Endodermal cell (in vitro differentiated cells): Measurements from ENCODE around the gene MIF4GD. TPM values are rescaled to one million over a fixed set of nuclear protein-coding genes. Genes with fewer than 3 reads are reported as not detected.

Experiments used
- DNase-seq: peaks from one replicate; pipeline ENCODE4 v3.0.0-alpha.2; 2017
- H3K27ac ChIP-seq: 2 replicates; pipeline ENCODE4 v1.5.1; 2013; ENCODE audit warnings: mild to moderate bottlenecking, low read depth, low read length, moderate library complexity
- H3K27me3 ChIP-seq: 2 replicates; pipeline ENCODE4 v1.6.1; 2013; ENCODE audit warnings: mild to moderate bottlenecking, low read length, moderate library complexity; ENCODE audit not compliant: insufficient read depth, control insufficient read depth, poor library complexity, severe bottlenecking
- H3K36me3 ChIP-seq: 2 replicates; pipeline ENCODE4 v1.7.0; 2013; ENCODE audit warnings: mild to moderate bottlenecking, low read length, moderate library complexity; ENCODE audit not compliant: control insufficient read depth, insufficient read depth
- H3K4me1 ChIP-seq: one replicate; pipeline ENCODE4 v1.7.0; 2013; ENCODE audit warnings: low read length; ENCODE audit not compliant: control insufficient read depth, insufficient read depth
- H3K4me3 ChIP-seq: 2 replicates; pipeline ENCODE4 v1.5.1; 2013; ENCODE audit warnings: mild to moderate bottlenecking, low read length, moderate library complexity
- H3K9ac ChIP-seq: 2 replicates; pipeline ENCODE4 v1.6.1; 2013; ENCODE audit warnings: mild to moderate bottlenecking, low read length, moderate library complexity; ENCODE audit not compliant: poor library complexity, severe bottlenecking; ENCODE audit errors: extremely low read depth
- H3K9me3 ChIP-seq: 2 replicates; pipeline ENCODE4 v1.6.1; 2013; ENCODE audit warnings: mild to moderate bottlenecking, low read length, moderate library complexity; ENCODE audit not compliant: control insufficient read depth
- H3K27ac Mint-ChIP-seq: 2 replicates; pipeline ENCODE4 v1.8.0; 2020; ENCODE audit warnings: mixed read lengths
- H3K27me3 Mint-ChIP-seq: 2 replicates; pipeline ENCODE4 v1.8.0; 2021; ENCODE audit warnings: mild to moderate bottlenecking, mixed read lengths; ENCODE audit not compliant: insufficient read depth
- H3K36me3 Mint-ChIP-seq: 2 replicates; pipeline ENCODE4 v1.8.0; 2020; ENCODE audit warnings: low read depth, mixed read lengths
- H3K4me1 Mint-ChIP-seq: 2 replicates; pipeline ENCODE4 v1.8.0; 2020; ENCODE audit warnings: mixed read lengths
- H3K4me3 Mint-ChIP-seq: 2 replicates; pipeline ENCODE4 v1.8.0; 2020; ENCODE audit warnings: mild to moderate bottlenecking, moderate library complexity, mixed read lengths
- H3K9me3 Mint-ChIP-seq: 2 replicates; pipeline ENCODE4 v1.8.0; 2020; ENCODE audit warnings: mild to moderate bottlenecking, mixed read lengths
- CTCF ChIP-seq: fragments of 200-600 bp; sonication (generic); conservative IDR thresholded peaks from 2 replicates; pipeline ENCODE4 v1.5.0; 2021; ENCODE audit warnings: antibody characterized with exemption, mild to moderate bottlenecking
- WGBS, 2 experiments: methylation state at CpG; one replicate each; pipeline versions ENCODE4 v1.1.5 to v1.1.7; 2013; ENCODE audit warnings: missing lambda C conversion rate in 2 of 2, mixed read lengths in 1 of 2; ENCODE audit not compliant: insufficient coverage in 1 of 2, insufficient read length in 1 of 2; 5-methylcytosine and 5-hydroxymethylcytosine counted together
- total RNA-seq, 2 donors: library from RNA; stranded (reverse); fragmentation: NEBNext Ultra II Directional in 1 of 2; extraction: Animal tissue kit (Norgen Biotek cat#: 25700) in 1 of 2; gene quantifications; 2 replicates in 1 of 2; 3 replicates in 1 of 2; pipeline ENCODE4 v1.2.1, GENCODE V29; 2021

The MIF4GD gene
- total RNA-seq, 2 donors from 2014 or later: 17.9 to 28.6 TPM

DNA sequence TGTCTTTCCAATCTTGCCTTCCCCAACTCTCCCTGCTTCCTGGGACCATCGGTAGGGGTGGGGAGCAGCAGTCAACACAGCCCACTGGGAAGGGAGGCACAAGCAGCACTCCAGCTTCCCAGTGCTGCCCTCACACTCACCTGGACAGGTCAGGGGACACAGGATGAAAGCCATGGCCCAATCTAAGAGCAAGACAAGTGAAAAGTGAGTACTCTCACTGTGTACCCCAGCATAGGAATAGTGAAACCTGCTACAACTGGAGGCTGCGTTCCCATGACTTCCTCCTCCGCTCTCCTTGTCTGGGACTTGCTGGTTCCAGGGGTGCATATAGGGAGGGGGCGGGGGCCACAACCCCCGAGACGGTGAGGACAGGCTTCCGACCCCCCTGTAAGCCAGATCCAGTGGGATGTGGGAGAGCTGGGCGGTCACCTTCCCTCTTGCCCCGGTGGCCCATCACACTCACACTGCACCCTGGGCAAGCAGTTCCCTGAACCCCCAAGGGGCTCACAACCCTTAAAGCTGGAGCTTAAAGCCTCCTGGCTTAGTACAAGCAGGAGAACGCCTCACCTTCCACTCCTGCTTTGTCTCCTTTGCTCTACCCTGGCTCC, 47.7 kb upstream of the MIF4GD start:
- no peak overlapping the region for H3K9ac ChIP-seq
- no peak overlapping the region for H3K4me3 ChIP-seq
- DNase-seq: no peak
- peaks cover 51% of the 10 kb centered on the region for H3K36me3 ChIP-seq
- 92 to 100% methylated on average over 7 to 10 of the region's 10 CpGs for WGBS, 2 experiments
- H3K27me3 ChIP-seq: no peaks in the 10 kb centered on the region
- no peak overlapping the region for H3K27ac ChIP-seq
- no peak for TF ChIP-seq CTCF
- Mint-ChIP-seq H3K4me1 (peaks cover 10% of the 10 kb centered on the region), H3K36me3 (peaks cover 45% of the 10 kb centered on the region), H3K4me3 (no peak overlapping the region), H3K9me3 (no peaks in the 10 kb centered on the region), H3K27ac (peak overlapping the region; percentile 74), H3K27me3 (no peaks in the 10 kb centered on the region)
- H3K9me3 ChIP-seq: no peaks in the 10 kb centered on the region
- no peaks in the 10 kb centered on the region for H3K4me1 ChIP-seq

- no peak overlapping the region for H3K4me3 Mint-ChIP-seq
- H3K4me3 ChIP-seq: no peak overlapping the region
- H3K27ac Mint-ChIP-seq: peak overlapping the region; percentile 74
- peaks cover 47% of the 10 kb centered on the region for H3K36me3 ChIP-seq
- no peaks in the 10 kb centered on the region for H3K27me3 Mint-ChIP-seq
- no peaks in the 10 kb centered on the region for H3K9me3 ChIP-seq
- no peak for TF ChIP-seq CTCF
- H3K27me3 ChIP-seq: no peaks in the 10 kb centered on the region
- H3K27ac ChIP-seq: no peak overlapping the region
- H3K4me1 Mint-ChIP-seq: peaks cover 10% of the 10 kb centered on the region
- no peak overlapping the region for H3K9ac ChIP-seq
- DNase-seq: no peak
- no peaks in the 10 kb centered on the region for H3K9me3 Mint-ChIP-seq
- peaks cover 42% of the 10 kb centered on the region for H3K36me3 Mint-ChIP-seq
- WGBS, 2 experiments: 82 to 84% methylated on average over 3 to 10 of the region's 10 CpGs
- H3K4me1 ChIP-seq: no peaks in the 10 kb centered on the region
Observed at GRCh38 chr17:75318211-75318610, 47.2 kb upstream of the MIF4GD start.

GRCh38 chr17:75317671-75318070, 46.6 kb upstream of the MIF4GD start:
- no peak overlapping the region for H3K27ac Mint-ChIP-seq
- no peaks in the 10 kb centered on the region for H3K27me3 ChIP-seq
- DNase-seq: peak; percentile 83
- no peaks in the 10 kb centered on the region for H3K4me1 ChIP-seq
- H3K36me3 ChIP-seq: peaks cover 46% of the 10 kb centered on the region
- H3K9ac ChIP-seq: no peak overlapping the region
- TF ChIP-seq CTCF: peak; percentile 40
- no peaks in the 10 kb centered on the region for H3K9me3 ChIP-seq
- H3K4me3 Mint-ChIP-seq: no peak overlapping the region
- peaks cover 40% of the 10 kb centered on the region for H3K36me3 Mint-ChIP-seq
- WGBS, 2 experiments: 81 to 86% methylated on average over 6 to 11 of the region's 11 CpGs
- H3K27me3 Mint-ChIP-seq: no peaks in the 10 kb centered on the region
- H3K27ac ChIP-seq: peak overlapping the region; percentile 4
- no peaks in the 10 kb centered on the region for H3K9me3 Mint-ChIP-seq
- no peak overlapping the region for H3K4me3 ChIP-seq
- H3K4me1 Mint-ChIP-seq: peaks cover 10% of the 10 kb centered on the region
